GM18502 (cell line): Measurements from ENCODE around the gene MRTO4.
"Not testable (repeated sequence)": the region's sequence is repeated elsewhere in the genome, so short reads cannot be mapped to it uniquely, and the experiment has no call there.

ENCODE experiments used
- ATAC-seq: cut with Tn5 transposase; IDR thresholded peaks from one replicate; pipeline ENCODE4 v1.9.1; 2021; ENCODE audit warnings: mild to moderate bottlenecking; ENCODE audit not compliant: unreplicated experiment, poor library complexity

MRTO4 gene

GRCh38 chr1:19269427-19270342 is 18.1 kb downstream of the MRTO4 start:
- not testable (repeated sequence) for ATAC-seq

- not testable (repeated sequence) for ATAC-seq
Observed at GRCh38 chr1:19270343-19270730, 18.7 kb downstream of the MRTO4 start.

GRCh38 chr1:19272064-19272463 is 20.5 kb downstream of the MRTO4 start:
- no peak for ATAC-seq

- no peak for ATAC-seq
Observed at GRCh38 chr1:19273106-19273843, 21.7 kb downstream of the MRTO4 start.

GRCh38 chr1:19273844-19274531 is 22.4 kb downstream of the MRTO4 start:
- ATAC-seq = not testable (repeated sequence)

- no peak for ATAC-seq
Observed at GRCh38 chr1:19274636-19275035, 23.0 kb downstream of the MRTO4 start.

- ATAC-seq = no peak
Observed at GRCh38 chr1:19283891-19284290, 32.3 kb downstream of the MRTO4 start.

GRCh38 chr1:19284881-19285280 is 33.3 kb downstream of the MRTO4 start:
- no peak for ATAC-seq

- not testable (repeated sequence) for ATAC-seq
Observed at GRCh38 chr1:19285366-19285765, 33.8 kb downstream of the MRTO4 start.

GRCh38 chr1:19285807-19286206 is 34.2 kb downstream of the MRTO4 start:
- not testable (repeated sequence) for ATAC-seq

- no peak for ATAC-seq
Observed at GRCh38 chr1:19287436-19288185, 36.0 kb downstream of the MRTO4 start.

GRCh38 chr1:19288324-19289241 is 37.0 kb downstream of the MRTO4 start, which contains the start of gene AKR7A3:
TSS of gene AKR7A3 (minus strand) at chr1:19288770. CDS start at chr1:19288709, 61 bp downstream.
- not testable (repeated sequence) for ATAC-seq

- ATAC-seq = no peak
Observed at GRCh38 chr1:19289244-19289643, 37.6 kb downstream of the MRTO4 start.

- ATAC-seq = no peak
Observed at GRCh38 chr1:19294638-19295037, 43.0 kb downstream of the MRTO4 start.

GRCh38 chr1:19300211-19300610 is 48.6 kb downstream of the MRTO4 start:
- ATAC-seq = no peak

GRCh38 chr1:19304081-19304480 is 52.5 kb downstream of the MRTO4 start:
- ATAC-seq = not testable (repeated sequence)

GRCh38 chr1:19305880-19306279 is 54.3 kb downstream of the MRTO4 start:
- no peak for ATAC-seq

- no peak for ATAC-seq
Observed at GRCh38 chr1:19306941-19307340, 55.3 kb downstream of the MRTO4 start.
